NCI-H2227 (cell line): ENCODE data around the gene PIK3AP1.
"Not testable (repeated sequence)": the region's sequence is repeated elsewhere in the genome, so short reads cannot be mapped to it uniquely, and the experiment has no call there.

Experiments
- DNase-seq: peaks from one replicate; lab custom pipeline; 2025; ENCODE audit not compliant: unreplicated experiment; lab: John Stamatoyannopoulos, UW

The PIK3AP1 gene

DNA sequence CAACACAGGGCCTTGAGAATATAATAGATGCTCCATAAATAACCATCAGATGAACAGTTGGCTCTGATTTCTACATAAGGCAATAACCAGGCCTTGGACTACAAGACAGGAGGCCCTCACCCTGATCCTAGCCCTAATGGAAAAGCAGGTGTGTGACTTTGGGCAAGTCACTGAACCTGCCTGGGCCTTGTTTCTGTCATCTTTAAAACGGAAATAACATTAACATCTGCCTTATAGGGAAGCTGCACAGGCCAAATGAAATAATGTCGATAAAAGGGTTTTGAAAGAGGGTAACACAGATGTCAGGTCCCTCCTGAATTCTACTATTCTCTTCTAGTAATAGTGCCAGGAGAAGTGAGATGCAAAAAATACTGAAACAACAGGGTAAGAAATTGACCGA, 20.7 kb downstream of the PIK3AP1 start:
- DNase-seq, result no peak

DNA sequence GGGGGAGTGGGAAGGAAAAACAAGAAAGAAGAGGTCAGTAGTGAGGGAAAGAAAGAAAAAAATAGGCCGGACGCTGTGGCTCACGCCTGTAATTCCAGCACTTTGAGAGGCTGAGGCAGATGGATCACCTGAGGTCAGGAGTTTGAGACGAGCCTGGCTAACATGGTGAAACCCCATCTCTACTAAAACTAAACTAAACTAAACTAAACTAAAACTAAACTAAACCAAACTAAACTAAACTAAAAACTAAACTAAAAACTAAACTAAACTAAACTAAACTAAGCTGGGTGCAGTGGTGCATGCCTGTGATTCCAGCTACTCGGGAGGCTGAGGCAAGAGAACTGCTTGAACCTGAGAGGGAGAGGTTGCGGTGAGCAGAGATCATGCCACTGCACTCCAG, 22.0 kb downstream of the PIK3AP1 start:
- DNase-seq, result not testable (repeated sequence)

DNA sequence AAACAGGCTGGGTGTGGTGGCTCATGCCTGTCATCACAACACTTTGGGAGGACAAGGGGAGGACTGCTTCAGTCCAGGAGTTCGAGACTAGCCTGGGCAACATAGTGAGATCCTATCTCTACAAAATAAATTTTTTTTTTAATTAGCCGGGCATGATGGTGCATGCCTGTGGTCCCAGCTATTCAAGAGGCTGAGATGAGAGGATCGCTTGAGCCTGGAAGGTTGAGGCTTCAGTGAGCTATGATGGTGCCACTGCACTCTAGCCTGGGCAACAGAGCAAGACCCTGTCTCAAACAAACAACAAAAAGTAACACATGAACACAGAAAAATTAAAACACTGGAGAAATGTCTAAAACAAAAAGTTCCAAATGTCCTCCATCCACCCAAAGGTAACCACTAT, 22.9 kb downstream of the PIK3AP1 start:
- DNase-seq, result no peak

DNA sequence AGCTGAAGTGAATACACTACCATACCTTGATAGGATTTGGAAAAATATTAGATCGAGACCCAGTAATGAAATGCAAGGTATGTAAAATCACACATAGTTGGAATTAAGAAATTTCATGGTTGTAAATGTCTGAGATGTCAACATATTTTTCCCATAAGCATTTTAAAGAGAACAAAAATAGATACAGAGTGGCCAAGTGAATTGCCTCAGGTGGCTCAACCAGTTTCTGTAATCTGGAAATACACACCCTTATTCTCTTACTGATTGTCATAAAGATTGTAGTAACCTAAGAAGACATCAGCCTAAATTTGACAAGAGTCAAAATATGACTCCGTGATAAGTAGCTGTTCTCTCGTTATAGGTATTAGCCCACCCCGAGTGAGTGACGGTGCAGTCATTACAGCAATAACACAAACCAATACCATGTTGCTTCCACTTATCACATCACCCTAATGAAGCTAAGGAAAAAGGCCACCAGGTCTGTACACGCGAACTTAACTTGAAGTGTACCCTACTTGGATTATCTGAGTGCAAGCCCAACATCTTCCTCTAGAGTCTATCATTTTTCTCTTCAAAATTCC, 23.4 kb downstream of the PIK3AP1 start:
- no peak for DNase-seq

DNA sequence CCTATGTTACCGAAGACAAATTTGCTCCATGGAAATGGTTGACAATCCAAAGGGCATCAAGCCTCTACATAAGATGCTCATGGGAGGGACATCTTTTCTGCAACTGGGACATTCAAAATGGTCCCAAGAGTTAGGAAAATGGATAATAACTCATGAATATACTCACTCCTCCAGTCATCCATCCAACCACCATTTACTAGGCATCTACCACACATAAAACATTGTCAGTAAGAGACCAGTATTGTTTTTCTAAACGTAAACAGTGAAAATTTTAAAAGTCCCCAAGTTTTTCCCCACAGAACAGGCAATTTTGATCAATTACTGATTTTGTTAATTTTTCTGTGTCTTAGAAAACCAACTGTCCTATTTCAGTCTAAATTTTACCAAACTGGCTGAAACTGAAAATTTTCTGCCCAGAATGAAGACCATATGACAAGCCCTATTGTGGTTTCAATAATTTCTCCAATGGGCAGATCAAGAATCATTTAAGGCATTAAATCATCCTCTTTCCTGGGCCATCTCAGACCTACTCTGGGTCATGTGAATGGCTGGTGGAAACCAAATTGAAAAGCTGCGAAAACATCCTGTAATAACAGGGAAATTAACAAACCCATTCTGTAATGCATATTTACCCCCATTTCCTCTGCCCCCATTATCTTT, 24.2 kb downstream of the PIK3AP1 start:
- no peak for DNase-seq

DNA sequence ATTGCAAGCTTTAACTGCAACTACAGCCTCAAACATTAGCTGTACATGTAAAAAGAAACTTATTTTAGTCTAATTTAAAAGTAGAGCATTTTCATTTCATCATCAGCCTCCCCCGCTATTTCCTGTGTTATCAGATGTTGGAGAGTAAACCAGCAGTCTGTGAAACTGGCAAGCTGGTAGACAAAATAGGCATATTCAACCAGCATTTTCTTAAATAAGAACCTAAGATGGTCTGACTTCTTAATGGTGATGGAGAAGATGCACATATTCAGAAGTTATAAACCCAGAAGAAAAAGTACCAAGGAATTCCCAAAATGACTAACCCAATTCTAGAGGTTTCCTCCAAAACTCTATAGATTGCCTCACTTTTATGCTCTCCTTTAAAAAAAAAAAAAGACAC, 24.9 kb downstream of the PIK3AP1 start:
- DNase-seq, result no peak

DNA sequence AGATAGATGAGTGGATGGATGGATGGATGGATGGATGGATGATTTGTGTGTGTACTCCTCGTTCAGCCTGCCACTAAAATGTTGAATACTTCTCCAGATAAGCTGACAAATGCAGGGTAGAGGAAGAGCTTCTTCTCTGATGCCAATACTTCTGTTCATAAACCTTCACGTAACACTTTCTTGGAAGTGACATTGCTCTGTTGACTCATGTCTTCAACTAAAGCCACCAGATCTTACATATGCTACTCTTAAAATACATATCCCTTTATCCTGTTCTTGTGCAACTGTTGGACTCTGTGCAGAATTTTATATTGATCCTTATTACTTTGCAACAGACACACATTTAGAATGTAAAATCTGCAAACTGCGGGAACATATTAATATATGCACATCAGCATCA, 26.9 kb downstream of the PIK3AP1 start:
- no peak for DNase-seq

DNA sequence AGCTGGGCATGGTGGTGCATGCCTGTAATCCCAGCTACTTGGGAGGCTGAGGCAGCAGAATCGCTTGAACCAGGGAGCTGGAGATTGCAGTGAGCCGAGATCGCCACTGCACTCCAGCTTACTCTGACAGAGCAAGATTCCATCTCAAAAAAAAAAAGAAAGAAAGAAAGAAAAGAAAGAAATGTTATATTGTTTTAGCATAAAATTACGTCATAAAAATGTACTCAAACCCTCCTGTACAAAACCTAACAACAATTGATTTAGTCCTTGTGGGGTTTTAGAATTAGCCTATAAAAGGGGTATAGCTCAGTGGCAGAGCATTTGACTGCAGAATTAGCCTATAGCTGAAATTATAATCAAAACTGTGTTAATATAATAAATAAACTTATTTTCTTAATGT, 27.9 kb downstream of the PIK3AP1 start:
- DNase-seq, result no peak

DNA sequence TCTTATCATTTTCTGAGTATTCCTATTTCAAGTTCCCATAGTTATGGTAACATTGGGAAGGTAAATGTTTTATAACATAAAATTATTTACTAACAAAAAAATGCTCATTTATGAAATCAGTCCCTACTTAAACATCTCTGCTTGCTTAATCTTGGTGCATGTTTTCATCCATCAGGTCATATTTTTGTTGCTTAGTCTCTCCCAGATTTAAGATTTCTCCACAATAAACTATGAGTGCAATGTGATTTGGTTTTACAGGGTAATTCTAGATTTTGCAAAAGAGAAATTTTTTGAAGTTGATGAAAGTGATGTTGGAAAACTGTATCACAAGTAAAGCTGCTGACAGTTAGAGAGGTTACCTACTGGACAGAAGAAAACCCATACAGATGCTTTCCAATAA, 28.6 kb downstream of the PIK3AP1 start:
- no peak for DNase-seq

DNA sequence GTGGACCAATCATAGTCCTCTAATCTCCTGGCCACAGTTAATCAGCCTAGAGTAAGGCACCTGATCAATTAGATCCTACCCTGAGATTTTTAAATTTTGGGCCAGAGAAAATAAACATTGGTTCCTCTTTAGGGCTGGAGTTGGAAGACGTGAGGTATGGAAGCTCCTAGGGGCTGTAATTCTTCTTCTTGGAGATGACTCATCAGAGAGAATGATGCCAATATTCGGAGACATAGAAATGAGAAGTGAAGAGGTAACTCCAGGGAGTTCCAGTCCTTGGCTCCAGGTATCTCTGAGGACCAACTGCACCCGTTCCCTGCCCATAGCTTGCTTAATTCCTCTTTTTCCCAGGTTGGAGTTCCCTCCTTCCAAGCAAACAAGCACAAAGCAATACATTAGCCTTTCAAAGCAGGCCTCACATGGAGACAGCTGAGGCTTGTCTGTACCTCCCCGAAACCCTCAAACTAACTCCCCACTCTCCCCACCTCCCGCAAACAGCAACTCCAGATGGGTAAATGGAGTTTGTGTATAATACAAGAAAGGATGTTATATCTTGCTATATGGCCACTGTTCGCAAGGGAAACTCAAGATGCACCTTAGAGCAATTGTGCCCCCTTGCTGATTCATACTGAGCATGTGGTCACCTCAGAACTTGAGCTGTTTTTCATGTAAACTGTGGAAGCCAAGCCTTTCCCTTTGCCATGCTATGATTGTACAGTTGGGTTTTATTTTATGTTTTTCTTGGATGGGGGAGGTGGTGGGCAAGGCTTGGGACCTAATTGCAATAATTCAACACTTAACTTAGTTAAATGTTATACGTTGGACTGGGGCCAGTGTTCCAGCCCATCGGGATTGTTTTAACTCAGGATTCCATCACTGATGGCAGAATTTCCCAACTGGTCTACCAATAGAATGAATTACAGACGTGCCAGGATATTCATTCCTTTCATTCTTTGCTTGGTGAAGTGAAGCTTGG, 29.3 kb downstream of the PIK3AP1 start:
- DNase-seq, result no peak

DNA sequence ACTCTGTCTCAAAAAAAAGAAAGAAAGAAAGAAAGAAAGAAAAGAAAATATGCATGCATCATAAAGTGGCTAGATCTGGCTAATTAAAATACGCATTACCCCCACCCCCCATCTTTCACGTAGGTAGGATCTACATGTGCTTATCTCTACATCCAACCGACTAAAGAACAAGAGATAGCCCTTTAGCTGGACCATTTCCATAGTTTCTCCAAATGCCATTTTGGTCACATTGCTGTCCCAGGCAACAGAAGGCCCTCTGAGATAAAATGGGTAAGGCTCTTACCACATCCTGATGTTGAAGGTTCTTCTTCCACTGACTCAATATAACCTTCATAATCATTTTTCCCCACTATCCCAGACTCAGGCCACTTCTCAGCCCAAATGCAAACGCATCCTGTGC, 31.5 kb downstream of the PIK3AP1 start:
- no peak for DNase-seq

DNA sequence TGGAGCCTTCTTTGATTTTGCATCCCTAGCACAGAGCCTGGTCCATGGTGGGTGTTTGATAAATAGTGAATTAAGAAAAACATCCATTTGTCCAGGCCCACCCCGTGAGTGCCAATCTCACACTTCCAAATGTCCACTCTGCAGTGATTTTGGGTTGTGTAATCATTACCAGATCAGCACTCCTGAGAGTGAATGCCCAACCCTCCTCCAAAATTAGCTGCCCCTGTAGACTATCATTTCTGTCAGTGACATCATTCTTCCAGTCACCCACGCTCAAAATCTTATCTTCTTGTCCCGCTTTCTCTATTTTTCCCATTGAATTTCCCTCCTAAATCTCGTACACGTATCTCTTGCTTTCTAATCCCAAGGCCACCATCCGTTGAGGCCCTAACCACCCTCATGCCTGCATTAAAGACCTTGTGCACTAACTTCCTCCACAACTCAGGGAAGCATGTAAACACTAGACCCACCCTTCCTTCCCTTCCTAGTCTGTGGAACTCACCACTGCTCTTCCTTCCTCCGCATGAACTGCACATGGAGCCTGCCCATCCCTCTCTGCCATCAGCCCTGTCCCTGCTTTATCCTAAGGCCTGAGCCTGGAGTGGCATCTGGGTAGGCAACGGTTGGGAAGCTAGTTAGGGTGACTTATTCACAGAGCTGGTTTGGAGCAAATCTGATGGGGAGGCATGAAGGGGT, 32.8 kb downstream of the PIK3AP1 start:
- DNase-seq, result no peak

DNA sequence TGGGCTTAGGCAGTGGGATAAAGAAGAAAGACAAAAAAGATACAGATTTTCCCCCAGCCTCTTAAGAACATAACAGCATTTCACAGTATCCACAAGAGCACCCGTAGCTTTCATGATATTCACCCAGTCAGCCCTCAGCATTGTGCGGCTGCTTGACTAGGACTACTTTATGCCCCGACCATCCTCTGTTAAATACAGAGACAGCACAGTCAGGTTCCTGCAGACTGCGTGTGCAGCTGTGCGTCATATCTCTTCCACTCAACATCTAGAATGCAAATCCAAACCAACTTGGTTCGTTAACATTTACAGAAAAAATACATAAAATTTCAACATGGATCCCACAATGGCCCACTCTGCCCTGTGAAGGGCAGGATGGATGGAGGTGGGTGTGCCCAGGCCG, 33.8 kb downstream of the PIK3AP1 start:
- no peak for DNase-seq

DNA sequence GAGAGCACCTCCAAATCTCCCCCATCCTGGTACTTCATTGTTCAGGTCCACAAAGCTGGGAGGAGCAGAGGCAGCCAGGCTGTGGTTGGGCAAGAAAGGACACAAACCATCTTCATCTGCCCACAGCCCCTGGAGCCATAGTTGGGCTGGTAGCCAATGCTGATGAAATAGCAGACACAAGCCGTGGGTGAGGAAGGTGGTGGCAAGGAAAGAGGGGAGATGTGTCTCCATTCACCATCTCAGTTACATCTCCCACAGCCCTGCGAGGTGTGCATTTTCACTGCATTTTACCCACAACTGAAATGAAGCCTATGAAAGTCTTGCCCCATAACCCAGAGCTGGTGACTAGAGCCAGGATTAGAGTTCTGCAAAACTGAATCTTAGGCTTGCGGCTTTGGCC, 35.0 kb downstream of the PIK3AP1 start:
- DNase-seq, result no peak

DNA sequence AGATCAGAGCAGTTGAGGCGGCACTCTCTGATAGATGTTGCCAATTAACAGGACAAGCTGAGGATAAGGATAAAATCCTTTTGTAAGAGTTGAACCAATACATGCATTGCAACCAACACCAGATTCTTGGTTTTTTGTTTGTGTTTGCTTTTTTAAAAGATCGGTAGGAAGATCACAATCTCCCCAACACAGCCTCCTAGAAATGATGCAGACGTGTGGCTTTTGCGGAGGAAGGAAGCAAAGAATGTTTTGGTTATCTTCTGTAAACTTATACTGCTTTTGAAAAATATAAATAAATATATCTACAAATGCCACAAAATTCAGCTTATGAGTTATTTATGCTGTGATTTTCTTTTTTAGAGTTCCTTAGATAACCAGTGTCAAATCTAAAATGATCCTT, 35.5 kb downstream of the PIK3AP1 start:
- no peak for DNase-seq

DNA sequence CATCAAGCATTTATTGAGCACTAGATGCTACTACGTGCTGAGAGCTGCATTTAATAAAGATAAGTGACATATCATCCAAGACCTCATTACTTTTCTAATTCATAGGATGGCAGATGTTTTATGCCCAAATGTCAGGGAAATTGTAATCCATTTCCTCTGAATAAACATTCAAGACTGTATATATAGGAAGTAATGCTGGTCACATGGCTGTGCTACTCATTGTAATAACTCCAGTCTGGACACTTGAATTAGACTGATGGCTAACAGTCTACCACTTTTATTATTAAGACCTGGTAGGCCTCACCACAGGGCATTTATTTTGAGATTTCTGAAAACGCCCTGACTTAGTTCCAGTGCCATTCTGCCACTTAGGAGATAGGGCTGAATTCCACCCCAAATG, 36.6 kb downstream of the PIK3AP1 start:
- DNase-seq, result no peak

DNA sequence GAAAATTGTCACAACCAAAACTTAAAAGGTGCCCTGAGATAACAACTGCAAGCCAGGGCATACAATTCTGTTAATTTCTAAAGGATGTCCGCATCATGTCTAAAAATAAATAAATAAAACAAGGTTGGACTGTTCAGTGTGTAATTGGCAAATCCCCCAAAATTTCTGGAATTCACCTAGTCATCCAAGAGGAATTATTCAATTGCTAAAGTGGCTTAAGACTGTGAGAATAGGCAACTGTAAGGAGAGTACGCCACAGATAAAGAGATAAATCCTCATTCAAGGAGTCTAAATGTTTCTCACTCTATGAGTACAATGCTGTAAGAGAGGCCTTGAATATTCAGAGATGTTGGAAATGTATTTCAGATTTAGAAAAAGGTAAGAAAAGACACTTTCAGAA, 37.2 kb downstream of the PIK3AP1 start:
- no peak for DNase-seq

DNA sequence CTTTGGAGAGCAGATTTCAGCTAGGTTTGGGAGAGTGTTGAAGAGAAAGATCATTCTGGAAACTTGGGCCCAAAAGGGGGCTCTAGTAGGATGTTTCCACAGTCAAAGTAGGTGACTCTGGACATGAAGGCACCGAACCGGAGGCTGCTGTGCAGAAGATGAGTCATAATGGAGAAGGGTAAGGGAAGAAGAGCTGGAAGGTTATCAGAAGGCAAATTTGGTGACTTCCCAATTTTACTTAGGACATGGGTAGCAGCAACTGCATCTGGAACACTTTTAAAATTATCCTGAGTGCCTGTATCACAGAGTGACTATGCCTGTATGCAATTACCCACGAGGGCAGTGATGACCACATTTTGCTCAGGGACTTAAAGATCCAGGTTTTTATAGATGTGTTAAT, 38.8 kb downstream of the PIK3AP1 start:
- DNase-seq, result no peak

DNA sequence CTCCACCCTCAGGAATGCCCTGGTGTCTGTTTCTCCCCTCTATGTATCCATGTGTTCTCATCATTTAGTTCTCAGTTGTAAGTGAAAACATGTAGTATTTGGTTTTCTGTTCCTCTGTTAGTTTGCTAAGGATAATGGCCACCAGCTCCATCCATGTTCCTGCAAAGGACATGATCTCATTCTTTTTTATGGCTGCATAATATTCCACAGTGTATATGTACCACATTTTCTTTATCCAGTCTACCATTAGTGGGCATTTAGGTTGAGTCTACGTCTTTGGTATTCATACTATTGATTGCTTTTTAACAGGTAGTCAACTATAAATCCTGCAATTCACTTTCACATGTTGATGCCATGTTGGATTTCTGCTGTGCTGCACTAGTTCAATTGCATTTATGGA, 39.9 kb downstream of the PIK3AP1 start:
- DNase-seq, result not testable (repeated sequence)

DNA sequence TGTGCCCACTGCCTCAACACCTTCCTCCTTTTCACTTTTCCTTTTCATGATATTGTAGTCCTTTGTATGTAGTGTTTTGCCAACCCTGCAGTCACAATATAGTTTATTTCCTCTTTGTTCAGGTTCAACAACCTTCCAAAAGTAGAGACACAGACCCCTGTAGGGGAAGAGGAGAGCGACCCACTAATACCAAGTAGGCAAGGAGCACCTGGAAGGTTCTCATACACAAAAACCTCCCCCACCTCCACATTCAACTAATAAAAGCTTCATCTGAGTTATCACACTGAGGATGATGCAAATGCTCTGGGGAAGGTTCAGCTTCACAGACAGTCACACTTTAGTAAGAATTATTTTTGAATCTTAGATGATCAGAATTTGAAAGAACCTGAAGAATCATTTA, 41.6 kb downstream of the PIK3AP1 start:
- no peak for DNase-seq

DNA sequence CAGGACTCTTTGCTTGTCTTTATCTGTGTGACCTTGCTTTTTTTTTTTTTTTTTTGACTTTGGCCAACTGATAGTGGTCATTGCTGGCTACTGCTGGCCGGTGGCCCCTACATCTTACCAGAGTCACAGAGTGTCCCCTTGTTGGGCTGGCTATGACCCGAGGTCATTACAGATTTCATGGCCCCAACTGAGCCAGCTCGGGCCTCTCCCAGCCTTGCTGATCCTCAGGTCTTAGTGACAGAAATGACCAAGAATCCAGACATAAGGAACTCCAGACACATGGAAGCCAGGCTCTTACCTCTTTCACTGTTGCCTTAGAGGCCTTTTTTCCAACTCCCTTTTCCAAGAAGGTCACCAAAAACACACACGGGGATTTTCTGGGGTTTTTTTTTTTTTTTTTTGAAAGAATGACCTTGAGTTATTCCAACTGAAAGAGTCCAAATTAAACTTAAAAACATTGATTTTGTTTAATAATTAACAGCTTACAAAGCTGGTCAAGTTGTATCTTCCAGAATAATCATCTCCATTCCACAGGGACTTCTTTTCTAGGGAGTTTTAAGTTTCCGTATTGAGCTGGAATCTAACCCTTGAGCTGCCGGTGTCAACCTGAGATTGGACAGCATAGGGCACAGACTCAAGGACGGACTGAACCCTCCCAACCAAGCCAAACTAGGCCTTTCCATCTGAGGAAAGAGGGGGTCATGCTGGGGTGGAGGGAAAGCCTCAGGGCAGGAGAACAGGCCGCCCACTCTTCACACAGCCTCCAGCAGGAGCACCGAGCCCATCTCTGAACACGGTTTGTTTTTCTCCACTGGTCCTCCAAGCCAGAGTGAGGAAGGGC, 43.8 kb downstream of the PIK3AP1 start:
- no peak for DNase-seq
